Cardiac muscle cell (in vitro differentiated cells and primary cell): ENCODE data around the gene FAM124A. TPM values are rescaled to one million over a fixed set of nuclear protein-coding genes. Genes with fewer than 3 reads are reported as not detected.

Source experiments
- DNase-seq, 2 donors: peaks; one replicate each; pipeline versions ENCODE4 v3.0.0 to v3.0.0-alpha.2; 2010 to 2017; ENCODE audit warnings: low read depth in 1 of 2, low spot score in 1 of 2
- H3K27ac ChIP-seq: fragments of 200-600 bp; sonication (generic); 2 replicates; pipeline ENCODE4 v1.5.1; 2016
- H3K27me3 ChIP-seq: fragments of 200-600 bp; sonication (generic); 2 replicates; pipeline ENCODE4 v1.6.0; 2016; ENCODE audit warnings: control low read depth
- H3K36me3 ChIP-seq: fragments of 200-600 bp; sonication (generic); 2 replicates; pipeline ENCODE4 v1.5.1; 2016; ENCODE audit warnings: control low read depth
- H3K4me1 ChIP-seq: fragments of 200-600 bp; sonication (generic); 2 replicates; pipeline ENCODE4 v1.8.1; 2017; ENCODE audit warnings: low read depth, mild to moderate bottlenecking, mixed run types
- H3K4me3 ChIP-seq: fragments of 200-600 bp; sonication (generic); 2 replicates; pipeline ENCODE4 v1.5.1; 2016; ENCODE audit warnings: mild to moderate bottlenecking
- H3K9me3 ChIP-seq: fragments of 200-600 bp; sonication (generic); 2 replicates; pipeline ENCODE4 v1.5.1; 2017; ENCODE audit warnings: low read depth, mild to moderate bottlenecking, control low read depth
- CTCF ChIP-seq: IDR thresholded peaks from 2 replicates; pipeline ENCODE4 v1.5.1; 2012; ENCODE audit warnings: low read depth, mild to moderate bottlenecking, low read length
- polyA plus RNA-seq: library from polyadenylated mRNA; unstranded; fragments of >200 nt; fragmentation: Nextera tagmentation; extraction: Ambion mirVana; gene quantifications from 2 replicates; pipeline ENCODE4 v1.2.1, GENCODE V29; 2016
- total RNA-seq: library from RNA; depleted of rRNA; stranded (reverse); fragments of >200 nt; gene quantifications from 2 replicates; pipeline ENCODE4 v1.2.3, GENCODE V29; 2016

FAM124A gene
- total and polyA plus RNA-seq, 2 experiments from 2014 or later: 0.16 to 0.18 TPM

DNA sequence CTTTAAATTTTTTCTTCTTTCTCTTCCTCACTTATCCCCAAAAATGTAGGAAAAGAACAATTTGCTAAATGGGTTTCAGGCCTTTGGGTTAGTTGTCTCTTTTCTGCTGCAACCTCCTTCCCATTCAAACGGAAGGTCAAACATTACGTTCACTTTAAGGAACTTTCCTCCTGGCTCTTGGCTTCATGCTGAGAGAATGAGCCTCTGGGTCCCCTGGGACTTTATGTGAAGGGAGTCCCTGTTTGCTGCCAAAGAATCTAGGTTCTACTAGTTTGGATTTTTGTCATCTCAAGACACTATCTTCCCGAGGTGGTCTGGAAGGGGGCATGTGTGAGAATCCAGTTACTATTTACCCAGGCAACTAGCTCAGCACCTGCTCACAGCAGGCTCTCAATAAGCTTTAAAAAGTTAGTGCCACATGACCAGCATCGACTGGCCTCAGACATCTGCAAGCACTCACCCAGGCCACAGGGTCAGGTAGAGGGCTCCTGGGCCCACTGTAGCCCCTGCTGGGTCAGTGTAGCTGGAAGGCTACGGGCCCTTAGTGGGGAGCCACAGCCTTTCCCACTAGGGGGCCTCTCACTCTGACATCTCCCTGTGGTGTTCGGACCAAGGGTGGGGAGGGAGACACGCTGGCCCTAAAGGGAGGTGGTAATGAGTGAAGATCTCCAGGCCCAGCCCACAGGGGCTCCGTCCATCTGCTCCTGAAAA is 40.5 kb downstream of the FAM124A start:
- no peaks in the 10 kb centered on the region for H3K27me3 ChIP-seq
- no peak overlapping the region for H3K27ac ChIP-seq
- no peak overlapping the region for H3K4me3 ChIP-seq
- H3K4me1 ChIP-seq: peaks cover 6% of the 10 kb centered on the region
- no peaks in the 10 kb centered on the region for H3K9me3 ChIP-seq
- peak; percentile 14 for TF ChIP-seq CTCF
- DNase-seq: peak in 1 of 2 donors; percentile 20
- H3K36me3 ChIP-seq: no peaks in the 10 kb centered on the region

GRCh38 chr13:51266642-51267041 is 44.4 kb downstream of the FAM124A start:
- DNase-seq: no peak
- no peaks in the 10 kb centered on the region for H3K27me3 ChIP-seq
- H3K36me3 ChIP-seq: no peaks in the 10 kb centered on the region
- H3K9me3 ChIP-seq: no peaks in the 10 kb centered on the region
- no peak for TF ChIP-seq CTCF
- H3K27ac ChIP-seq: no peak overlapping the region
- no peak overlapping the region for H3K4me3 ChIP-seq
- H3K4me1 ChIP-seq: no peaks in the 10 kb centered on the region

GRCh38 chr13:51267622-51268021 is 45.4 kb downstream of the FAM124A start:
- peak in 1 of 2 donors; percentile 62 for DNase-seq
- no peak overlapping the region for H3K27ac ChIP-seq
- H3K36me3 ChIP-seq: no peaks in the 10 kb centered on the region
- H3K4me1 ChIP-seq: no peaks in the 10 kb centered on the region
- no peak for TF ChIP-seq CTCF
- H3K27me3 ChIP-seq: no peaks in the 10 kb centered on the region
- H3K9me3 ChIP-seq: no peaks in the 10 kb centered on the region
- no peak overlapping the region for H3K4me3 ChIP-seq

GRCh38 chr13:51269039-51269438 is 46.8 kb downstream of the FAM124A start:
- Histone ChIP-seq H3K9me3 (no peaks in the 10 kb centered on the region), H3K36me3 (no peaks in the 10 kb centered on the region), H3K4me3 (no peak overlapping the region), H3K27me3 (no peaks in the 10 kb centered on the region), H3K27ac (no peak overlapping the region), H3K4me1 (no peaks in the 10 kb centered on the region)
- DNase-seq: peak in 1 of 2 donors; percentile 47
- no peak for TF ChIP-seq CTCF

DNA sequence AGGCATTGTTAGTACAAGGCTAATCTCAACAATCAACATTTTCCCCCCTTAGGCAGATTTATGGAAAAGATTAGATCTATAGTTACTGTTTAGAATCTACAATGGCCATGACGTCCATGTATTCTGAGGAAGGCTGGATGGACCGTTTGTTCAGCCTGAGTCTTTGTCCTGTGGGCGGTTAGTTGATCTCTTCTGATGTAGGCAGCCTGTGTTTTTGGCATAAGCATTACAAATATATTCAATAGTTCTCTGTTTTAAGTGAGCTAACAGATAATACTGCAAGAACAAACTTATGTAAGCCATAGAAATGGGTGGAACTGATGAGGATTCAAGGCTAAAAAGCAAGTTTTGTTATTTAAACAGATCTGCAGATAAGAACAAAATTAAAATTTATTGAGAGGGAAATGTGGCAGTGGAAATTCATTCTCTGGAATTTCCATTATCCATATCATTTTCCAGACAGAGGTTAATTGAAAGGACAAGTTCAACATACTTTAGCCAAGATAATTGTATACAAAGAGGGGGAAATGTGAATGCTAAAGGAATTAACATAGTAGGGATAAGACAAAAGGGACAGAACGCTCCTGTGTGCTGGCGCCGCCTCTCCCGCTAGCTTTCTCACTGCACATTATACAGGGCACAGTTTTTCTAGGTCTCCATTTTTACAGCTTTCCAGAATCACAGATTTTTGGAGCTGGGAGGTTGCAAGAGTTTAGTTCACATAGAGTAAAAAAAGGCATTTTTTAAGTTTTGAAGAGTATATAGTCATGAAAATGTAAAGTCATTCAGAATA is 48.6 kb downstream of the FAM124A start:
- H3K4me1 ChIP-seq: no peaks in the 10 kb centered on the region
- no peak for DNase-seq
- no peaks in the 10 kb centered on the region for H3K36me3 ChIP-seq
- no peak for TF ChIP-seq CTCF
- H3K4me3 ChIP-seq: no peak overlapping the region
- H3K9me3 ChIP-seq: no peaks in the 10 kb centered on the region
- H3K27ac ChIP-seq: no peak overlapping the region
- H3K27me3 ChIP-seq: no peaks in the 10 kb centered on the region
